PC-9 (cell line): ENCODE data around the gene SLC8A1. TPM values are rescaled to one million over a fixed set of nuclear protein-coding genes. Genes with fewer than 3 reads are reported as not detected.

Source experiments
- BruUV-seq: library from RNA; stranded (reverse); fragments of 400-500 nt; replicated peaks from 2 replicates; lab custom pipeline; 2021; lab: Mats Ljungman, UMichigan
- CTCF ChIA-PET: fragments of 300-600 bp; sonication (Branson Sonifier 250); formaldehyde crosslinking; loops from one replicate; lab custom pipeline; 2022; ENCODE audit warnings: antibody characterized with exemption; lab: Charles Lee
- POLR2A ChIA-PET: fragments of 300-600 bp; sonication (Branson Sonifier 250); formaldehyde crosslinking; loops from one replicate; lab custom pipeline; 2022; ENCODE audit warnings: antibody characterized with exemption; ENCODE audit not compliant: unreplicated experiment; lab: Charles Lee
- DNase-seq, 2 experiments: peaks; one replicate each; pipeline versions ENCODE4 v3.0.0 to v3.0.0-alpha.2; 2015 to 2022; ENCODE audit warnings: mixed read lengths in 1 of 2
- H2AFZ ChIP-seq: fragments of 200-600 bp; sonication (generic); 2 replicates; pipeline ENCODE4 v1.8.1; 2017; ENCODE audit warnings: antibody characterized with exemption
- H3F3A ChIP-seq: fragments of 200-600 bp; sonication (generic); 2 replicates; pipeline ENCODE4 v1.8.1; 2017; ENCODE audit warnings: antibody characterized with exemption, mild to moderate bottlenecking, low read depth; ENCODE audit not compliant: insufficient read depth
- H3K27ac ChIP-seq: fragments of 200-600 bp; sonication (generic); 2 replicates; pipeline ENCODE4 v1.6.1; 2016; ENCODE audit warnings: mixed run types
- H3K27me3 ChIP-seq: fragments of 200-600 bp; sonication (generic); 2 replicates; pipeline ENCODE4 v1.6.1; 2016; ENCODE audit warnings: low read depth, mixed run types; ENCODE audit not compliant: insufficient read depth
- H3K36me3 ChIP-seq: fragments of 200-600 bp; sonication (generic); 2 replicates; pipeline ENCODE4 v1.6.1; 2016; ENCODE audit warnings: low read depth, mixed run types
- H3K4me1 ChIP-seq: fragments of 200-600 bp; sonication (generic); replicated peaks from 2 replicates; pipeline ENCODE4 v1.6.1; 2016; ENCODE audit warnings: mixed run types; ENCODE audit not compliant: insufficient read depth
- H3K4me2 ChIP-seq: fragments of 200-600 bp; sonication (generic); 2 replicates; pipeline ENCODE4 v1.6.1; 2017; ENCODE audit warnings: mixed run types
- H3K4me3 ChIP-seq: fragments of 200-600 bp; sonication (generic); 2 replicates; pipeline ENCODE4 v1.6.1; 2016; ENCODE audit warnings: mixed run types
- H3K79me2 ChIP-seq: fragments of 200-600 bp; sonication (generic); 2 replicates; pipeline ENCODE4 v1.6.1; 2017; ENCODE audit warnings: low read depth, mixed run types
- H3K9me2 ChIP-seq: fragments of 200-600 bp; sonication (generic); 2 replicates; pipeline ENCODE4 v1.8.1; 2017; ENCODE audit warnings: mild to moderate bottlenecking; ENCODE audit not compliant: insufficient read depth
- H3K9me3 ChIP-seq: fragments of 200-600 bp; sonication (generic); 2 replicates; pipeline ENCODE4 v1.8.1; 2016; ENCODE audit warnings: low read depth; ENCODE audit not compliant: insufficient read depth
- H4K20me1 ChIP-seq: fragments of 200-600 bp; sonication (generic); 2 replicates; pipeline ENCODE4 v1.8.1; 2017; ENCODE audit not compliant: insufficient read depth
- EZH2 ChIP-seq: fragments of 200-600 bp; sonication (generic); IDR thresholded peaks from 2 replicates; pipeline ENCODE4 v1.8.0; 2017; ENCODE audit warnings: antibody characterized with exemption, low read depth
- intact Hi-C: fragments of 100-400 bp; cut with micrococcal nuclease; formaldehyde crosslinking; loops from one replicate; pipeline ENCODE4 v1.10.0; 2022; ENCODE audit not compliant: unreplicated experiment
- total RNA-seq: library from RNA; stranded (reverse); gene quantifications from 2 replicates; pipeline ENCODE4 v1.2.3, GENCODE V29; 2021
- TF ChIP-seq, protein P1 (sequence below): fragments of 200-600 bp; sonication (generic); conservative IDR thresholded peaks from 2 replicates; pipeline ENCODE4 v1.6.1; 2017; ENCODE audit warnings: mixed run types, antibody characterized with exemption, mild to moderate bottlenecking, moderate library complexity

The SLC8A1 gene
- total RNA-seq, 1 experiment from 2014 or later: 13.5 TPM

DNA sequence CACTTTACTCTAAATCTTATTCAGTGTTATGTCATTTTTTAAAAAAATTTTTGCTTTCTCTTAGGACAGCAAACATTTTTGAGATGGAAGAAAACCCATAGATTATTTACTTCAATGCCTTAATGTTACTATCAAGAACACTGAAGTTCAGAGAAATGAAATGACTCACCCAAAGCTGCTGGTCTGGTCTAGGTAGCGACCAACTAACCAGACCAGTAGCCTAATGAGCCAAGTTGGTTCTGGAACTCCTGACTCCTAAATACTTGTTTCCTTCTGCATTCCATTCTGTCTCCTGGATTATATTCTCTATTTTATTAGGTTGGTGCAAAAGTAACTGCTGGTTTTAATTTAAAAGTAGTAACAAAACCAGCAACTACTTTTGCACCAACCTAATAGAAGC, 35.4 kb downstream of the SLC8A1 start:
- Histone ChIP-seq H3K27ac (no peak overlapping the region), H4K20me1 (no peaks in the 10 kb centered on the region), H3K9me2 (no peaks in the 10 kb centered on the region), H2AFZ (no peak overlapping the region), H3K9me3 (no peaks in the 10 kb centered on the region), H3K79me2 (no peaks in the 10 kb centered on the region), H3K27me3 (no peaks in the 10 kb centered on the region), H3K4me1 (peaks cover 22% of the 10 kb centered on the region), H3K4me2 (no peak overlapping the region), H3F3A (0 out of 2 replicates have a peak, but pooled peaks cover 3% of the 10 kb centered on the region), H3K36me3 (no peaks in the 10 kb centered on the region), H3K4me3 (no peak overlapping the region)
- peak; percentile 35 to 79 for DNase-seq
- TF ChIP-seq, protein P1, sequence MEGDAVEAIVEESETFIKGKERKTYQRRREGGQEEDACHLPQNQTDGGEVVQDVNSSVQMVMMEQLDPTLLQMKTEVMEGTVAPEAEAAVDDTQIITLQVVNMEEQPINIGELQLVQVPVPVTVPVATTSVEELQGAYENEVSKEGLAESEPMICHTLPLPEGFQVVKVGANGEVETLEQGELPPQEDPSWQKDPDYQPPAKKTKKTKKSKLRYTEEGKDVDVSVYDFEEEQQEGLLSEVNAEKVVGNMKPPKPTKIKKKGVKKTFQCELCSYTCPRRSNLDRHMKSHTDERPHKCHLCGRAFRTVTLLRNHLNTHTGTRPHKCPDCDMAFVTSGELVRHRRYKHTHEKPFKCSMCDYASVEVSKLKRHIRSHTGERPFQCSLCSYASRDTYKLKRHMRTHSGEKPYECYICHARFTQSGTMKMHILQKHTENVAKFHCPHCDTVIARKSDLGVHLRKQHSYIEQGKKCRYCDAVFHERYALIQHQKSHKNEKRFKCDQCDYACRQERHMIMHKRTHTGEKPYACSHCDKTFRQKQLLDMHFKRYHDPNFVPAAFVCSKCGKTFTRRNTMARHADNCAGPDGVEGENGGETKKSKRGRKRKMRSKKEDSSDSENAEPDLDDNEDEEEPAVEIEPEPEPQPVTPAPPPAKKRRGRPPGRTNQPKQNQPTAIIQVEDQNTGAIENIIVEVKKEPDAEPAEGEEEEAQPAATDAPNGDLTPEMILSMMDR: no peak
- TF ChIP-seq EZH2: no peak
- POLR2A ChIA-PET: interaction anchor here (0.6 kb wide), 2 partner anchors 13 to 1290 kb away, joined by 3 to 6 read pairs; no protein-coding TSS in a partner anchor
- no TSS peak for BruUV-seq
- CTCF ChIA-PET: no interaction called here
- intact Hi-C loops: loop anchor here (2.0 kb wide), 2 partner anchors 14 to 18 kb away; no protein-coding TSS in a partner anchor

DNA sequence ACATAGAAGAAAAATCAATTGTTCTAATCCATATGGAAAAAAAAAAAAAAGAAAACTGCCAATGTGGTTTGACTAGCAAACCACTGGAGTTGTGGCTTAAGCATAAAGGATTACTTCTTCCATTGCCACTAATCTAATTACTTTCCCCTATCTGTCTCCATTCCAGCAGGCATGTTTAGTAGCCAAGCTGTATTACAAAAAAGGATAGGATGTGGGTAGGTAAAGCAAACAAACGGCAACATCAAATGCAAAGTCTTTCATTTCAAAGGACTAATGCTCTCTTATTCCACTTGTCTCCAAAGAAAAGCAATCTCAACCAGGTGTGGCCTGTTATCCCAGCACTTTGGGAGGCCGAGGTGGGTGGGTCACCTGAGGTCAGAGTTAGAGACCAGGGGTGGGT, 36.5 kb downstream of the SLC8A1 start:
- Histone ChIP-seq H3K79me2 (no peaks in the 10 kb centered on the region), H4K20me1 (no peaks in the 10 kb centered on the region), H3K4me2 (no peak overlapping the region), H3K4me1 (peaks cover 22% of the 10 kb centered on the region), H3K9me2 (no peaks in the 10 kb centered on the region), H3K27me3 (no peaks in the 10 kb centered on the region), H3K9me3 (no peaks in the 10 kb centered on the region), H3K27ac (no peak overlapping the region), H3K36me3 (no peaks in the 10 kb centered on the region), H3K4me3 (no peak overlapping the region), H3F3A (0 out of 2 replicates have a peak, but pooled peaks cover 3% of the 10 kb centered on the region), H2AFZ (no peak overlapping the region)
- intact Hi-C loops: no loop called here
- ChIA-PET POLR2A (no interaction called here), CTCF (interaction anchor here (0.6 kb wide), 1 partner anchor 34 kb away, joined by 6 read pairs; no protein-coding TSS in a partner anchor)
- BruUV-seq: no TSS peak
- DNase-seq: no peak
- TF ChIP-seq EZH2: no peak
- TF ChIP-seq, protein P1: no peak

DNA sequence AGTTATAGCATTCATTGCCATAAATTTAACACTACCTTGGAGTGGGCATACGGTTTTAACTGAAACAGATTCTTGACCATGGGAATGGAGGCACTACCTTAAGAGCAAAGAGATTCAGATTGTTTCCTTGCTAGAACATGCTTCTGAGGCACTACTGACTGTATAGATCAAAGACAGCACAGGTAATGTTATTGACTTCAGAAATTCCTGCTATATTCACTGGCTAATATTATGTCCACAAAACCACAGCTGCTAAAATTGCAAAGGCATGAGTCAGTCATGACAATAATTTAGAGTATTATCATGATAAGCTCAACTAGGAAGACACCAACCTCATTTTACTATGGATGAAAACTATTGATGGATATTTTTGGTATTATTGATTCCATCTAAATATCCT, 39.4 kb downstream of the SLC8A1 start:
- no peak overlapping the region for H3K4me3 ChIP-seq
- intact Hi-C loops: loop anchor here (1.0 kb wide), 1 partner anchor 9 kb away; no protein-coding TSS in a partner anchor
- CTCF ChIA-PET: interaction anchor here (0.5 kb wide), 1 partner anchor 1868 kb away, joined by 4 read pairs; no protein-coding TSS in a partner anchor

More for the DNA sequence above, 39.4 kb downstream of the SLC8A1 start:
- H3K4me1 ChIP-seq: peaks cover 22% of the 10 kb centered on the region
- peak in 1 of 2 experiments; percentile 86 for DNase-seq
- no peaks in the 10 kb centered on the region for H3K36me3 ChIP-seq
- BruUV-seq: no TSS peak
- no peaks in the 10 kb centered on the region for H3K27me3 ChIP-seq
- H2AFZ ChIP-seq: no peak overlapping the region
- TF ChIP-seq, protein P1: no peak
- no peak for TF ChIP-seq EZH2
- no peaks in the 10 kb centered on the region for H3K9me2 ChIP-seq
- H4K20me1 ChIP-seq: no peaks in the 10 kb centered on the region
- H3K79me2 ChIP-seq: no peaks in the 10 kb centered on the region
- H3K27ac ChIP-seq: no peak overlapping the region
- no peaks in the 10 kb centered on the region; the same call in 1 of the 2 replicates for H3K9me3 ChIP-seq
- H3F3A ChIP-seq: 0 out of 2 replicates have a peak, but pooled peaks cover 3% of the 10 kb centered on the region
- peak overlapping the region; percentile 10 for H3K4me2 ChIP-seq
- POLR2A ChIA-PET: interaction anchor here (0.6 to 0.8 kb wide), 2 partner anchors 9 to 372 kb away, joined by 3 to 7 read pairs; no protein-coding TSS in a partner anchor
